ENCODE data around the gene NUDT5. TPM values are rescaled to one million over a fixed set of nuclear protein-coding genes. Genes with fewer than 3 reads are reported as not detected.

The NUDT5 gene
- total and polyA plus RNA-seq, 7 donors: 20.0 to 52.9 (median 30.0) TPM

GRCh38 chr10:12205082-12205481 is 9.4 kb upstream of the NUDT5 start:
- Histone ChIP-seq H3K27ac (no peak overlapping the region), H3K4me1 (no peaks in the 10 kb centered on the region), H3K36me3 (peaks cover 0 to 63% (median 11%) of the 10 kb centered on the region in 4 donors), H3K9me3 (no peaks in the 10 kb centered on the region), H3K4me3 (no peak overlapping the region), H3K27me3 (no peaks in the 10 kb centered on the region)
- intact Hi-C loops (cut with DNase I): no loop called here
- WGBS, 2 donors: 89 to 90% methylated on average over 3 of the region's 3 CpGs
- TF ChIP-seq POLR2AphosphoS5 (IDR thresholded peaks at IDR 0.05) (no peak), POLR2A (IDR thresholded peaks at IDR 0.05) (no peak), EP300 (IDR thresholded peaks at IDR 0.05) (no peak)
- TF ChIP-seq, protein P1, sequence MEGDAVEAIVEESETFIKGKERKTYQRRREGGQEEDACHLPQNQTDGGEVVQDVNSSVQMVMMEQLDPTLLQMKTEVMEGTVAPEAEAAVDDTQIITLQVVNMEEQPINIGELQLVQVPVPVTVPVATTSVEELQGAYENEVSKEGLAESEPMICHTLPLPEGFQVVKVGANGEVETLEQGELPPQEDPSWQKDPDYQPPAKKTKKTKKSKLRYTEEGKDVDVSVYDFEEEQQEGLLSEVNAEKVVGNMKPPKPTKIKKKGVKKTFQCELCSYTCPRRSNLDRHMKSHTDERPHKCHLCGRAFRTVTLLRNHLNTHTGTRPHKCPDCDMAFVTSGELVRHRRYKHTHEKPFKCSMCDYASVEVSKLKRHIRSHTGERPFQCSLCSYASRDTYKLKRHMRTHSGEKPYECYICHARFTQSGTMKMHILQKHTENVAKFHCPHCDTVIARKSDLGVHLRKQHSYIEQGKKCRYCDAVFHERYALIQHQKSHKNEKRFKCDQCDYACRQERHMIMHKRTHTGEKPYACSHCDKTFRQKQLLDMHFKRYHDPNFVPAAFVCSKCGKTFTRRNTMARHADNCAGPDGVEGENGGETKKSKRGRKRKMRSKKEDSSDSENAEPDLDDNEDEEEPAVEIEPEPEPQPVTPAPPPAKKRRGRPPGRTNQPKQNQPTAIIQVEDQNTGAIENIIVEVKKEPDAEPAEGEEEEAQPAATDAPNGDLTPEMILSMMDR (IDR thresholded peaks at IDR 0.05): no peak
- no peak for DNase-seq

- Histone ChIP-seq H3K4me3 (no peak overlapping the region), H3K27ac (no peak overlapping the region), H3K9me3 (no peaks in the 10 kb centered on the region), H3K36me3 (peaks cover 0 to 55% (median 8%) of the 10 kb centered on the region in 4 donors), H3K27me3 (no peaks in the 10 kb centered on the region), H3K4me1 (peaks cover 0 to 13% (median 11%) of the 10 kb centered on the region in 4 donors)
- 56 to 86% methylated on average over 5 of the region's 5 CpGs for WGBS, 2 donors
- no peak for DNase-seq
- intact Hi-C loops (cut with DNase I): no loop called here
- TF ChIP-seq POLR2AphosphoS5 (IDR thresholded peaks at IDR 0.05) (no peak), POLR2A (IDR thresholded peaks at IDR 0.05) (no peak), EP300 (IDR thresholded peaks at IDR 0.05) (no peak)
- TF ChIP-seq, protein P1 (IDR thresholded peaks at IDR 0.05): no peak
Measured at GRCh38 chr10:12202226-12202625, 6.5 kb upstream of the NUDT5 start.

- Histone ChIP-seq H3K27me3 (no peaks in the 10 kb centered on the region), H3K27ac (no peak overlapping the region), H3K36me3 (peaks cover 0 to 55% (median 8%) of the 10 kb centered on the region in 4 donors), H3K4me1 (peaks cover 0 to 20% (median 18%) of the 10 kb centered on the region in 4 donors), H3K4me3 (no peak overlapping the region), H3K9me3 (no peaks in the 10 kb centered on the region)
- TF ChIP-seq, protein P1 (IDR thresholded peaks at IDR 0.05): no peak
- TF ChIP-seq POLR2AphosphoS5 (IDR thresholded peaks at IDR 0.05) (no peak), POLR2A (IDR thresholded peaks at IDR 0.05) (no peak), EP300 (IDR thresholded peaks at IDR 0.05) (no peak)
- no peak for DNase-seq
- 81 to 88% methylated on average over 3 of the region's 3 CpGs for WGBS, 2 donors
- intact Hi-C loops (cut with DNase I): no loop called here
Measured at GRCh38 chr10:12201543-12201942, 5.9 kb upstream of the NUDT5 start.

DNA sequence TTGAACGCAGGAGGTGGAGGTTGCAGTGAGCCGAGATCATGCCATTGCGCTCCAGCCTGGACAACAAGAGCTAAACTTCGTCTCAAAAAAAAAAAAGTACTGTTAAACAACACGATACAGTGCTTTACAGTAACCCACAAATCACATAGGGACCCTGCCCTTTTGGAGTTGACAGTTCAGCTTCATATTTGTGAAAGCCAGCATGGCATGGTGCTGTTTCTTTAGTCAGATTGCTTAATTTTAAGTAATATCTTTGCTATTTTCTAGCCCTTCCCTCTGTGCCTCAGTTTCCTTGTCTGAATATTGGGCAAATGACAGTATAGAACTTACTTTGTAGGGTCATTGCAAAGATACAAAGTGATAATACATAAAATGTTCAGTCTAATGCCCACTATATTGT is 5.2 kb upstream of the NUDT5 start:
- H3K4me3 ChIP-seq: no peak overlapping the region
- intact Hi-C loops (cut with DNase I): no loop called here
- 94 to 97% methylated on average over 5 of the region's 5 CpGs for WGBS, 2 donors
- H3K27ac ChIP-seq: no peak overlapping the region
- no peaks in the 10 kb centered on the region for H3K9me3 ChIP-seq
- no peak for DNase-seq
- H3K27me3 ChIP-seq: no peaks in the 10 kb centered on the region
- TF ChIP-seq, protein P1 (IDR thresholded peaks at IDR 0.05): no peak
- peaks cover 0 to 23% (median 19%) of the 10 kb centered on the region in 4 donors for H3K4me1 ChIP-seq
- peaks cover 0 to 52% (median 8%) of the 10 kb centered on the region in 4 donors for H3K36me3 ChIP-seq

DNA sequence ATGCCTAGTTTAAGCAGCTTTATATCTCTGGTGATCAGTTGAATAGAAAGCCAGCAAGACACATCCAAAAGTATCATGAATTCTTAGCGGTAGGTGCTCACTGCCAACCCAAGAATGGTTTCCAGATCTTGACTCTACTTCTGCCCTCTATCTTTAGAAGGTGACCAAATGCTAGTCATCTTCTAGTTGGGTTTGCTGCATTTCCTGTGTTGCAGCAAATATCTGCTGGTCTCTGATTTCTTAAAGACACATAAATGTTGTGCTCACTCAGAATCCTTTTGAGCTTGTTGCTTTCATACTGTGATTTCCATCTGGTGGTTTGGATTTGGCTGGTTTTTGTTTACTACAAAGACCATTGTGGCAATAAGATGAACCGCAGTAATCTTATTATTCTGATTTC is 2.5 kb upstream of the NUDT5 start:
- TF ChIP-seq POLR2AphosphoS5 (IDR thresholded peaks at IDR 0.05): no peak
- TF ChIP-seq POLR2A (IDR thresholded peaks at IDR 0.05): no peak
- TF ChIP-seq EP300 (IDR thresholded peaks at IDR 0.05): no peak
- TF ChIP-seq, protein P1 (IDR thresholded peaks at IDR 0.05): no peak
- H3K9me3 ChIP-seq: no peaks in the 10 kb centered on the region
- intact Hi-C loops (cut with DNase I): no loop called here
- no peak overlapping the region for H3K4me3 ChIP-seq
- H3K4me1 ChIP-seq: peaks cover 0 to 41% (median 37%) of the 10 kb centered on the region in 4 donors
- H3K27me3 ChIP-seq: no peaks in the 10 kb centered on the region
- peaks cover 0 to 44% (median 8%) of the 10 kb centered on the region in 4 donors for H3K36me3 ChIP-seq
- DNase-seq: no peak
- 87 to 88% methylated on average over 2 of the region's 2 CpGs for WGBS, 2 donors
- no peak overlapping the region for H3K27ac ChIP-seq
